ENCODE results near the gene FSD2.
"Not testable (repeated sequence)": the region's sequence is repeated elsewhere in the genome, so short reads cannot be mapped to it uniquely, and the experiment has no call there.

FSD2 gene

DNA sequence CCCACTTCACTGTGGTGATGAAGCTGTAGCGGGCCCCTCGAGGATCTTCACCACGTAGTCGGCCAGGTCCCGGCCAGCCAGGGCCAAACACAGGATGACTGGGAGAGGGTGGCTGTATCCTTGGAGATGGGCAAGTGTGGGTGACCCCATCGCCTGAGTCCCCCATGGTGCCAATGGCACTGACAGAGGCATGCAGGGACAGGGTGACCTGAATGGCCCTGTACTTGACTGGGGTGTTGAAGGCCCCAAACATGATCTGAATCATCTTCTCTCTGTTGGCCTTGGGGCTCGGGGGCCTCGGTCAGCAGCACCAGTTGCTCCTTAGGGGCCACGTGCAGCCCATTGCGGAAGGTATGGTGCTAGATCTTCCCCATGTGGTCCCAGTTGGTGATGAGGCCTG, 79.1 kb downstream of the FSD2 start:
- Histone ChIP-seq H3K4me1 (ENCODE audit: insufficient read depth, low read length) (no peaks in the 10 kb centered on the region), H3K27me3 (ENCODE audit: insufficient read depth, low read length) (no peaks in the 10 kb centered on the region), H3K4me3 (ENCODE audit: low read length) (no peak overlapping the region), H3K9me3 (ENCODE audit: insufficient read depth, low read depth, low read length) (no peaks in the 10 kb centered on the region), H3K9ac (ENCODE audit: low read depth, low read length) (no peak overlapping the region), H3K36me3 (ENCODE audit: insufficient read depth, low read length) (no peaks in the 10 kb centered on the region), H3K27ac (ENCODE audit: low read depth, low read length) (no peak overlapping the region)
- 95% methylated on average over 10 of the region's 10 CpGs for WGBS

DNA sequence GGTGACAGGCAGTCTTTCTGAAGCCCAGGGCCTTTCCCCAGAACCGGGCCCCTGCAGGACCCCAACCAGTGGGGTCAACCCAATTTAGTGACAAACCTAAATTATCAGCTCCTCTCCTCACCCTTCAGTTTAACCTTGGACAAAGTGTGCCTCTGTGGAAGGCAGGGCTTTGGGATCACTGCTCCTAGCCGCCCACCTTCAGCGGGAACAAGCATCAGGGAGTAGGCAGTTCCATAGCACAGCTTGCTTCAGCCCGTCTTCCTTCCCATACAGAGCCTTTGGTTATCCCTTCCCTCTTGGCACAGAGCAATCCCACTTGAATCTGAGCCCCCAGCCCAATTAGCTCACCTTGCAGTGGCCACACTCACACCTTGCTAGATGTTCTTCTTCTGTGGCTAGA, 90.9 kb downstream of the FSD2 start:
- H3K27ac ChIP-seq (ENCODE audit: low read depth, low read length) = no peak overlapping the region

GRCh38 chr15:82714016-82714415, 91.9 kb downstream of the FSD2 start:
- Histone ChIP-seq H3K4me1 (ENCODE audit: insufficient read depth, low read length) (0 out of 2 replicates have a peak, but pooled peaks cover 3% of the 10 kb centered on the region), H3K4me3 (ENCODE audit: low read length) (no peak overlapping the region), H3K27me3 (ENCODE audit: insufficient read depth, low read length) (peaks cover 10% of the 10 kb centered on the region), H3K36me3 (ENCODE audit: insufficient read depth, low read length) (no peaks in the 10 kb centered on the region), H3K9ac (ENCODE audit: low read depth, low read length) (no peak overlapping the region), H3K27ac (ENCODE audit: low read depth, low read length) (no peak overlapping the region), H3K9me3 (ENCODE audit: insufficient read depth, low read depth, low read length) (no peaks in the 10 kb centered on the region)
- WGBS = 90% methylated on average over 3 of the region's 3 CpGs

More for the DNA sequence above, 90.9 kb downstream of the FSD2 start:
- H3K9ac ChIP-seq (ENCODE audit: low read depth, low read length) = no peak overlapping the region
- no peaks in the 10 kb centered on the region for H3K9me3 ChIP-seq (ENCODE audit: insufficient read depth, low read depth, low read length)
- H3K4me1 ChIP-seq (ENCODE audit: insufficient read depth, low read length) = 0 out of 2 replicates have a peak, but pooled peaks cover 3% of the 10 kb centered on the region
- H3K4me3 ChIP-seq (ENCODE audit: low read length) = no peak overlapping the region
- H3K27me3 ChIP-seq (ENCODE audit: insufficient read depth, low read length) = peaks cover 9% of the 10 kb centered on the region
- whole genome bisulfite sequencing = 92% methylated on average over 4 of the region's 4 CpGs
- no peaks in the 10 kb centered on the region for H3K36me3 ChIP-seq (ENCODE audit: insufficient read depth, low read length)

DNA sequence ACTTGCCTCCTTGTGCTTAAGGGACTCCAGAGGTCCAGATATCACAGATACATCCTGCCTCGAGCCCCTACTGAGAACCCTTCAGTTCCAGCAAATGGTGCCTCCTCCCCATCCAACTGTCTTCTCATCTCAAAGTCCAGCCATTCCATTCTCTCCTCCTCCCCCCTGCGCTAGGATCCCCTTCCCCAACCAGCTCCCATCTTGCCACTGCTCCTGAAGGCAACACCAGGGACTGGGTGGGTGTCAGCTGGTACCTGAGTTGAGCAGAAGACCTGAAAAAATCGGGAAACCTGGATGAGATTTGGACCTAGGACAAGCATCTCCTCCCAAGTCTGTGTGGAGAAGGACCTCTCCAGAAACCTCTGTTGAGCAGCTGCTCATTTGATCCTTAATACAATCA, 93.8 kb downstream of the FSD2 start:
- Histone ChIP-seq H3K9ac (ENCODE audit: low read depth, low read length) (no peak overlapping the region), H3K27ac (ENCODE audit: low read depth, low read length) (no peak overlapping the region), H3K9me3 (ENCODE audit: insufficient read depth, low read depth, low read length) (no peaks in the 10 kb centered on the region), H3K27me3 (ENCODE audit: insufficient read depth, low read length) (peaks cover 12% of the 10 kb centered on the region), H3K4me3 (ENCODE audit: low read length) (no peak overlapping the region), H3K36me3 (ENCODE audit: insufficient read depth, low read length) (no peaks in the 10 kb centered on the region), H3K4me1 (ENCODE audit: insufficient read depth, low read length) (peaks cover 12% of the 10 kb centered on the region)
- 91% methylated on average over 3 of the region's 3 CpGs for WGBS

DNA sequence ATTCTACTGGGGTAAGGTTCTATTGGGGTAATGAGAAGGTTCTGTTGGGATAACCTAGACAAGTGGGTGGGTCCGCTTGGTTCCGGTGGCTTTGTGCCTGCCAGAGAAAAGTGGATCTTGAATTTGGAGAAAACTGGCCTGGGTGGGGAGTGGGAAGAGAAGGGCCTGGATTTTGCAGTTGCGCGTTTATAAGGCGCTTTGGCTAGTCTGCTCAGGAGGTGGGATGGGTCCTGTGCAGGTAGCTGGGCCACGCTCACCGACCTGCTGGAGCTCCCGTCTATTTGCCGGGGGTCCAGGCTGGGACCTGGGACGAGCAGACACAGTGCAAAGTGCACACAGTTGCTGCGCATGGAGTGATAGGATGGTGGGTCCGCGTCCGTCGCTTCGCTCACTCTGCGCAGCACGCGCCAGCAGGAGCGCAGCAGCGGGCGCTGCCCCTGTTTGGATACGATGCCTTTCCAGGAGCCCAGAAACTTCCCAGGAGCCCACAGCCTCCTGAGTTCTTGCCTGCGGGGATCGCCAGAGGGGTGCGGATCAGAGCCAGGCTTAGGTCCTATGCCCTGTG, 94.9 kb downstream of the FSD2 start:
- peaks cover 12% of the 10 kb centered on the region for H3K27me3 ChIP-seq (ENCODE audit: insufficient read depth, low read length)
- H3K4me3 ChIP-seq (ENCODE audit: low read length) = no peak overlapping the region
- H3K9me3 ChIP-seq (ENCODE audit: insufficient read depth, low read depth, low read length) = no peaks in the 10 kb centered on the region
- H3K27ac ChIP-seq (ENCODE audit: low read depth, low read length) = no peak overlapping the region
- no peak overlapping the region for H3K9ac ChIP-seq (ENCODE audit: low read depth, low read length)
- H3K4me1 ChIP-seq (ENCODE audit: insufficient read depth, low read length) = peaks cover 12% of the 10 kb centered on the region
- WGBS = 94% methylated on average over 26 of the region's 26 CpGs
- no peaks in the 10 kb centered on the region for H3K36me3 ChIP-seq (ENCODE audit: insufficient read depth, low read length)

DNA sequence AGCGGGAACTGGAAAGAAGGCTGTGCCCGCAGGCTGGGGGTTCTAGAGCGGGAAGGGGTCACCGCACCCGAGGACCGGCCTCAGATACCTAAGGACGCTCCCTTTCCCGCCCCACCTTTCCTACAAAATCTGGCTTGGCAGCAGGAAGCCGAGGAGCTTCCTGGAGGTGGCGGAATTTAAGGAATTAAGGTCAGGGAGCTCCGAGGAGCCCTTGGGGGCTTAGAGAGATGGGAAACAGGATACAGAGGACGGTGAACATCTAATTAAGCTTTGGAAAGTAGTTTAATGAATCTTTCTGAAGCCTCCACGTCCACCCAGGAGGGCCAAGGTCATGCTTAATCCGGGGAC, 95.7 kb downstream of the FSD2 start:
- WGBS = 16% methylated on average over 14 of the region's 14 CpGs
- Histone ChIP-seq H3K9me3 (ENCODE audit: insufficient read depth, low read depth, low read length) (no peaks in the 10 kb centered on the region), H3K36me3 (ENCODE audit: insufficient read depth, low read length) (no peaks in the 10 kb centered on the region), H3K27ac (ENCODE audit: low read depth, low read length) (no peak overlapping the region; the same call in 1 of the 2 replicates), H3K4me3 (ENCODE audit: low read length) (peak overlapping the region; percentile 82), H3K27me3 (ENCODE audit: insufficient read depth, low read length) (peaks cover 12% of the 10 kb centered on the region), H3K9ac (ENCODE audit: low read depth, low read length) (peak overlapping the region; percentile 61), H3K4me1 (ENCODE audit: insufficient read depth, low read length) (peaks cover 12% of the 10 kb centered on the region)

DNA sequence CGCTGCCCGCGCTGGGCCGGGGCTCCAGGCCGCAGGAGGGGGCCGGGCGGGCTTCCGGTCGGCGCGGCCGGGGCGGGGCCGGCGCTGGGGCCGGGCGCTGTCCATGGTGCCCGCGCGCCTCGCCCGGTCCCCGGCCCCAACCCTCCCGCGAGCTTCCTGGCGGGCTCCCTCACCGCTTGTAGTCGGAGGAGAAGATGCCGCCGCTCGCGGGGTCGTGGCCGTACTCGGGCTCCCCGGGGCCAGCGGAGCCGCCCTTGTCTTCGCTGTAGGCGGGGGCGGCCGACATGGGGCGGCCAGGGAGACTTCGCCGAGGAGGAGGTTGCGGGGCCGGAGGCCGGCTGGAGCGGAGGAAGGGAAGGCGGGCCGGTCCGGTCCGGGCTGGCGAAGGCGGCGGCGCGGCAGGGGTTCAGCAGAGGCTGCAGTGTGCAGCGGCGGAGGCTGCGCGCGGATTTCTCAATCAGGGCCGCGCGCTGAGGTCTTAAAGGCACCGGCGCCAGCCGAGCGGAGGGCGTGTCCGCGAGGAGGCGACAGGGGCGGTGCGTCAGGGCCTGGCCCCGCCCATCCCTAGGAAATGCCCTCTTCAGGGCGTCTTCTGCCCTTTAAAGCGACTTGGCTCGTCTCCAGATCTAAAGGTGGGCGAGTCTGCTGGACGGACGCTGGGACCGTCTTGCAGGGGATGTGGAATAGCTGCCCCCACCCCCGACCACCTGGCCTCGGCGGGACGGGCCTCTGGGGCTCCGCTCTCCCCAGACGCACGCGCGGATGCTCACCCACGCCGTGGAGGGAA, 96.3 kb downstream of the FSD2 start, which contains the start of gene AP3B2:
Gene AP3B2, minus strand, starts transcription at position 455 of the 787 bp plus-strand sequence. Its CDS starts 169 bp downstream, at position 286.
- Histone ChIP-seq H3K27me3 (ENCODE audit: insufficient read depth, low read length) (peaks cover 12% of the 10 kb centered on the region), H3K9ac (ENCODE audit: low read depth, low read length) (peak within 1 kb of the TSS; percentile 76)
- under 1% methylated on average over 95 of the region's 95 CpGs for WGBS

DNA sequence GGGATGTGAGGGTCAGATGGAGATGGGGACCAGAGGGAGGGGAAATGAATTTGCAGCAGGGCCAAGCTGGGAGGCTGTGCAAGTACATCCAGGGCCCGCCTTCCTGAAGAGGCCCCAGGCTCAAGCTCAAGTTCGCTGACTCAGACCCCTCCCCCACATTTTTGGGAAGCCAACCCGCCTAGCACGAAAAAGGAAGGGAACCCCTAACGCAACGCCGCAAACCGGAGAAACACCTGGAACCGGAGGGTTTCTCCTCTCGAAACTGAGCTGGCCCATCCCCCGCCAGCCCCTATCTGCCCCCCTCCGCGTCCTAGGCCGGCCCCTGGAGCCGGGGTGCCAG, 96.8 kb downstream of the FSD2 start:
- WGBS = under 1% methylated on average over 15 of the region's 15 CpGs
- H3K9ac ChIP-seq (ENCODE audit: low read depth, low read length) = peak overlapping the region; percentile 76
- H3K27me3 ChIP-seq (ENCODE audit: insufficient read depth, low read length) = peaks cover 12% of the 10 kb centered on the region
- H3K9me3 ChIP-seq (ENCODE audit: insufficient read depth, low read depth, low read length) = no peaks in the 10 kb centered on the region
- peak overlapping the region; percentile 82 for H3K4me3 ChIP-seq (ENCODE audit: low read length)
- peaks cover 12% of the 10 kb centered on the region for H3K4me1 ChIP-seq (ENCODE audit: insufficient read depth, low read length)
- peak overlapping the region; percentile 78; the same call in 1 of the 2 replicates for H3K27ac ChIP-seq (ENCODE audit: low read depth, low read length)
- no peaks in the 10 kb centered on the region for H3K36me3 ChIP-seq (ENCODE audit: insufficient read depth, low read length)

More for the DNA sequence above, 96.3 kb downstream of the FSD2 start, which contains the start of gene AP3B2:
- Histone ChIP-seq H3K9me3 (ENCODE audit: insufficient read depth, low read depth, low read length) (no peaks in the 10 kb centered on the region), H3K4me1 (ENCODE audit: insufficient read depth, low read length) (peaks cover 12% of the 10 kb centered on the region), H3K36me3 (ENCODE audit: insufficient read depth, low read length) (no peaks in the 10 kb centered on the region), H3K4me3 (ENCODE audit: low read length) (peak within 1 kb of the TSS; percentile 82), H3K27ac (ENCODE audit: low read depth, low read length) (peak within 1 kb of the TSS; percentile 78; the same call in 1 of the 2 replicates)

GRCh38 chr15:82705856-82706255, 100.0 kb downstream of the FSD2 start:
- WGBS = 97% methylated on average over 8 of the region's 8 CpGs
- not testable (repeated sequence) for H3K9me3 ChIP-seq (ENCODE audit: insufficient read depth, low read depth, low read length); H3K4me3 ChIP-seq (ENCODE audit: low read length); H3K27ac ChIP-seq (ENCODE audit: low read depth, low read length); H3K9ac ChIP-seq (ENCODE audit: low read depth, low read length); H3K36me3 ChIP-seq (ENCODE audit: insufficient read depth, low read length)
- peaks cover 12% of the 10 kb centered on the region for H3K4me1 ChIP-seq (ENCODE audit: insufficient read depth, low read length)
- H3K27me3 ChIP-seq (ENCODE audit: insufficient read depth, low read length) = peaks cover 12% of the 10 kb centered on the region

Data from HUES64 (cell line).